IPS-20b (cell line): ENCODE measurements around the gene TACR1.

ENCODE experiments used
- H3K27ac ChIP-seq: one replicate; pipeline ENCODE4 v1.5.1; 2013; ENCODE audit warnings: low read length
- H3K27me3 ChIP-seq: 2 replicates; pipeline ENCODE4 v1.6.1; 2013; ENCODE audit warnings: mild to moderate bottlenecking, low read length, inconsistent platforms; ENCODE audit not compliant: insufficient read depth
- H3K36me3 ChIP-seq: 2 replicates; pipeline ENCODE4 v1.6.1; 2013; ENCODE audit warnings: low read depth, mild to moderate bottlenecking, inconsistent platforms, low read length, moderate library complexity; ENCODE audit not compliant: insufficient read depth
- H3K4me1 ChIP-seq: 2 replicates; pipeline ENCODE4 v1.6.1; 2013; ENCODE audit warnings: mild to moderate bottlenecking, control low read depth, inconsistent platforms, low read length, moderate library complexity; ENCODE audit not compliant: insufficient read depth
- H3K4me3 ChIP-seq: 2 replicates; pipeline ENCODE4 v1.5.1; 2013; ENCODE audit warnings: mild to moderate bottlenecking, low read length, inconsistent platforms
- H3K9ac ChIP-seq: 2 replicates; pipeline ENCODE4 v1.6.1; 2013; ENCODE audit warnings: low read depth, mild to moderate bottlenecking, inconsistent platforms, low read length, moderate library complexity
- H3K9me3 ChIP-seq: 2 replicates; pipeline ENCODE4 v1.6.1; 2013; ENCODE audit warnings: mild to moderate bottlenecking, low read depth, low read length, inconsistent platforms; ENCODE audit not compliant: insufficient read depth

The TACR1 gene

GRCh38 chr2:75041226-75041625 lies 158.1 kb downstream of the TACR1 start:
- no peak overlapping the region for H3K27ac ChIP-seq
- no peak overlapping the region for H3K4me3 ChIP-seq
- H3K27me3 ChIP-seq = no peaks in the 10 kb centered on the region
- H3K9me3 ChIP-seq = no peaks in the 10 kb centered on the region
- no peak overlapping the region for H3K9ac ChIP-seq
- no peaks in the 10 kb centered on the region for H3K36me3 ChIP-seq
- no peaks in the 10 kb centered on the region for H3K4me1 ChIP-seq

- Histone ChIP-seq H3K27me3 (no peaks in the 10 kb centered on the region), H3K27ac (no peak overlapping the region), H3K9me3 (no peaks in the 10 kb centered on the region), H3K9ac (no peak overlapping the region), H3K4me3 (no peak overlapping the region), H3K4me1 (no peaks in the 10 kb centered on the region), H3K36me3 (no peaks in the 10 kb centered on the region)
Measured at GRCh38 chr2:75035444-75036353, 163.6 kb downstream of the TACR1 start.

DNA sequence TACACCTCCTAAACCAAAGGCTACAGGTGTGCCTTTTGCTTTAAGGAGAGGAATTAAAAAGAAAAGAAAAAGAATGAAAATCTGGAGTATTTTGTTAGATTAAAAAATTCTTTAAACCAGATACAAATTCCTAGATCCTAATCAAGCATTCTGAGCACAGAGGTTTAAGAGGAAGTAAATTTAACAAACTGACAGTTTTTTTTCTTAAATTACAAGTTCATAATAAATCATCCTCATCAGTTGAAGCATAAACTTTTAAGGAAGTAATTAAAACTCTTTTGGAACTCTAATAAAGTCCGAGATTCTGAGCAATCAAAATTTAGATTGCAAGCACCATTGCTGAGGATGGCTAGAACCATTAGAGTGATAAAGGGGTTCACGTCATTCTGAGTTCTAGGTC lies 165.8 kb downstream of the TACR1 start:
- no peaks in the 10 kb centered on the region for H3K27me3 ChIP-seq
- no peaks in the 10 kb centered on the region for H3K4me1 ChIP-seq
- no peaks in the 10 kb centered on the region for H3K36me3 ChIP-seq
- H3K27ac ChIP-seq = no peak overlapping the region
- no peaks in the 10 kb centered on the region for H3K9me3 ChIP-seq
- no peak overlapping the region for H3K9ac ChIP-seq
- H3K4me3 ChIP-seq = no peak overlapping the region

DNA sequence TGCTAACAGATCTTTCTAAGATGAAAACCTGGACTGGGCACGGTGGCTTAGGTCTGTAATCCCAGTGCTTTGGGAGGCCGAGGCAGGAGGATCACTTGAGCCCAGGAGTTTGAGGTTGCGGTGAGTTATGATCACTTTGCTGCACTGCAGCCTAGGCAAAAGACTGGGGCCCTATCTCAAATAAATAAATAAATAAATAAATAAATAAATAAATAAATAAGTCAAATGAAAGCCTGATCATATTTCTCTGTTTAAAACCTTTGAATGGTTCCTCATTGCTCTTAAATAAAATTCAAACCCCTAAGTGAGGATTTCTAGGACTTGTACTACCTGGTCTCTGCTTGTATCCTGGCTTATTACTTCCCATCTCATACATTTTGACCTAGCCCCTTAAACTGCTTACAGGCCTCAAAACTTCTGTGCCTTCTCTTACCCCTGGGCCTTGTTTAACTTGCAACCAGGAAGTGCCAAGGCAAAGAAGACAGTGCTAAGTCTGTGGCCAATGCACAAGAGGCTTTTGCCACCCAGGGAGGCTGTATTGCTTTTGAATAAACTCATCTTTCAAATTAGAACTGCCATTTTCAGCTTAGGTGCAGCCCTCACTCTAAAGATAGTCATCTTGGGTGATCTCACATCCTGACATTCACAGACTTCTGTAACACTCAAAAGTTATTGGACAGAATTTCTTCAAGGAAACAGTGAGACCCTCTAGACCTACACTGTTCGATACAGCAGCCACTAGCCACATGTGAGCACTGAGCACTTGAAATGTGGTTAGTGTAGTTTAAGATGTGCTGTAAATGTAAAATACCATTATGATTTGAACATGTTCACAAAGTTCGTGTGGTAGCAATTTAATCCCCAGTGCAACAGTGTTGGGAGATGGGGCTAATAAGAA lies 167.2 kb downstream of the TACR1 start:
- no peak overlapping the region for H3K9ac ChIP-seq
- H3K27me3 ChIP-seq = no peaks in the 10 kb centered on the region
- no peaks in the 10 kb centered on the region for H3K4me1 ChIP-seq
- no peaks in the 10 kb centered on the region for H3K36me3 ChIP-seq
- H3K4me3 ChIP-seq = no peak overlapping the region
- H3K27ac ChIP-seq = no peak overlapping the region
- H3K9me3 ChIP-seq = no peaks in the 10 kb centered on the region

DNA sequence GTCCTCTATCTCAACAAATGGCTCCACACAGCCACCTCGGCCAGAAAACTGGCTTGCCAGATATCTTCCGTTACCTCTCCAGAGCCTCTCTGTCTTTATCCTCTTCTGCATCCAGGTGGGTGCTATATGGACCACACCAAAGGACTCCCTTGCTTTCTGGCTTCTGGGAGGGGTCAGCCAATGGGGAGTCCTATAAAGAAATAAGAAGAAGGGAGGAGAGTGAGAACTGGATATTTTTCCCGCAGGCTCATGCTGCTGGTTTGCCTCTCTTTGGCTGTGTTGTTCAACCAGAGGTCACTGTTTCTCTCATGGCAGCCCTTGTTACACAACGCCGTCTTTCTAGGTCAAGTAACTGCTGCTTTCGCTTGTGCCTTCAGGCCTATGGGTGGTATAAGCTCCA lies 168.1 kb downstream of the TACR1 start:
- H3K27me3 ChIP-seq = no peaks in the 10 kb centered on the region
- H3K4me1 ChIP-seq = no peaks in the 10 kb centered on the region
- no peak overlapping the region for H3K9ac ChIP-seq
- H3K9me3 ChIP-seq = no peaks in the 10 kb centered on the region
- no peak overlapping the region for H3K27ac ChIP-seq
- no peak overlapping the region for H3K4me3 ChIP-seq
- H3K36me3 ChIP-seq = no peaks in the 10 kb centered on the region

DNA sequence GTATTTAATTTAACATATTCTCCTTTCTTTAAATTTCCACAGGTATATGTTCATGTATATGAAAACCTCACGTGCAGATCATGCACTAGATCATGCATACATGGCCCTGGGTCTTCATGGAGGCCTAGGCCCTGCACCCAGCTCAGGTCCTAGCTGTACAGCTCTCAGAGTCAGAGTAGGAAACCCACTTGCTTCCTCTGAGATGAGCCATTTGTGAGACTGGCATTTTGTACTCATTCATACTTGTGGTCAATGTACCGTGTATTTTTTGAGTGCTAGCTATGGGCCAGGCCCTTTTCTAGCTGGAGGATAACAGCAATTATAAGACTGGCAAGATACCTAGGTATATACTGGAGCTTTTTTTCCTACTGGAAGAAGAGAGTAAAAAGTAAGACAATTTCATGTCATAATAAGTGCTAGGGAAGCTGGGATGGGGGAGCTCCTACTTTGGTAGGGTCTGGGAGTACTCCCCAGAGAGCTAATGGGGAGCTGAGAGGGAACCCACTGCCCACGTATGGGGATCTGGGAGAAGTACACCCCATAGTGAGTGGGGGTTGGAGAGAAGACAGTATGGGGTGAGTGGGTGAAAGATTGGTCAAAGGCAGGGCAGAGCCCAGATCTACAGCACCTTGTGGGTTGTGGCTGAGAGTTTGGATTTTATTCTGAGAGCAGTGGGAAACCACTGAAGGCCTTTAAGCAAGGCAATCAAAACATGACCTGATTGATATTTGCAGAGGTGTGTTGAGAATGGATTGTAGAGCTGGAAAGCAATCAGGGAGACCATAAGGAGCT lies 168.9 kb downstream of the TACR1 start:
- Histone ChIP-seq H3K36me3 (no peaks in the 10 kb centered on the region), H3K4me3 (no peak overlapping the region), H3K27me3 (no peaks in the 10 kb centered on the region), H3K9ac (no peak overlapping the region), H3K27ac (no peak overlapping the region), H3K9me3 (no peaks in the 10 kb centered on the region), H3K4me1 (no peaks in the 10 kb centered on the region)

DNA sequence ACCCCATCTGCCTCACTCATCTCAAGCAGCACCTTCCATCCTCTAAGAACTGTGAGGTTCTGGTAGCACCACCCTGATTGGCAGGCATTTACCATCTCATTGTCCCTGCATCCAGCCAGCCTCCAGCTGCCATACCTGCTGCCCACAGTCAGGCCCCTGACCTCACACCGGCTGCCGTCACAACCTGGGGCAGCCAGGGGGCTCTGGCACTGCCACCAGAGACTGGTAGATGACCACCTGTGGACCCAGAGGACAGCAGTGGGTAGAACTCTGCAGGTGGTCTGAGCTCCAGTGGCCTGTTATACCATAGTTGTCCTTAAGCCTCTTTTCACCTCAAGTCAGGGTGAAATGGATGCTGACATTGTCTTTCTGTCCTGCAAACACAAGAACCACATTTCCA lies 171.4 kb downstream of the TACR1 start:
- no peaks in the 10 kb centered on the region for H3K9me3 ChIP-seq
- H3K27ac ChIP-seq = no peak overlapping the region
- H3K36me3 ChIP-seq = no peaks in the 10 kb centered on the region
- H3K9ac ChIP-seq = no peak overlapping the region
- no peak overlapping the region for H3K4me3 ChIP-seq
- no peaks in the 10 kb centered on the region for H3K4me1 ChIP-seq
- H3K27me3 ChIP-seq = no peaks in the 10 kb centered on the region

DNA sequence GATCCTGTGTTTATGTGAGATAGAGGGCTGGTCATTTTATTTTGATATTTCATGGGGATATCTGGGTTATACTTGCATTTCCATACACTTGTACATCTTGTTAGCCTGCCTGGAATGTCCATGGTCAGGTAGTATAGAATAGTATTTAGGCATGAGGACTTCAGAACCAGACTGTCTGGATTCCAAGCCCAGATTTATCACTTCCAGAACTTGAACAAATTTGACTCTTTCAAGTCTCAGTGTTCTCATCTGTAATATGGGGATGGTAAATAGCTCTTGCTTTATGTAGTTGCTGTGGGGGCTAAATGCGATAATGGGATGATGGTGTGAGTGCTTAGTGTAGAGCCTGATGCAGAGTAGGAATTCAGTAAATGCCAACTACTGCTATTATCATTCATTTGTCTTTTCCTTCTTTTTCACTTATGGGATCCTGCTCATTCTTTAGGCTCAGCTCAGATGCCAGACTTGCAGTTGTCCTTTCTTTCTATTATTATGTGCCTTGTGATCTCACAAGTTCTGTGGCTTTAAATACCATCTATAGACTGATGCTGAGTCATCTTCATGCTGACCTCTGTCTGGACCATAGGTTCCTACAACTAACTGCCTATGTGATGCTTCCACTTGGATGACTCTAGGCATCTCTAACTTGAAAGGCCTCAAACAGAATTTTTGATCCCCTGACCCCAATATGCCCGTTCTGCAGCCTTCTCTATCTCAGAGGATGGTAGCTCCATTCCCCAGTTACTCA lies 173.5 kb downstream of the TACR1 start:
- 0 out of 2 replicates have a peak, but pooled peaks cover 4% of the 10 kb centered on the region for H3K4me1 ChIP-seq
- H3K36me3 ChIP-seq = no peaks in the 10 kb centered on the region
- H3K9ac ChIP-seq = no peak overlapping the region
- H3K9me3 ChIP-seq = no peaks in the 10 kb centered on the region
- H3K27me3 ChIP-seq = no peaks in the 10 kb centered on the region
- no peak overlapping the region for H3K4me3 ChIP-seq
- no peak overlapping the region for H3K27ac ChIP-seq

DNA sequence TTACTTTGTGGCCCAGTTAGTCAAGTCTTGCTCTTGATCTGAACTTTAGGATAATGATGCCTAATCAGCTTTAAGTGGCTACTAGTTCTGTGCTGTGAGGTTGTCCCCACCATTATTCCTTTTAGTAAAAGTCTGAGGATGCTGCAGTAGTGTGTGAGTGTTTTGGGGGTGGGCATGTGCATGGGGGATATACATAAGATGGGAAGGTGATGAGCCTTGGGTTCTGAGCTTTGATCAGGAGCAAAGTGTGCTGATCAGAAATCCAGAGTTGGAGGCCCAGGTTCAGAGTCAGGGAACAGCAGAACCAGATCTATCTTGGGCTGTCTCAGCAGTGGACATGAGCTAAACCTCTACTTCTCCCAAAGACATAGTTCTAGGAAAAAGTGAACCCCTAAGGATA lies 174.1 kb downstream of the TACR1 start:
- Histone ChIP-seq H3K27ac (no peak overlapping the region), H3K4me3 (no peak overlapping the region), H3K27me3 (no peaks in the 10 kb centered on the region), H3K4me1 (0 out of 2 replicates have a peak, but pooled peaks cover 4% of the 10 kb centered on the region), H3K9me3 (no peaks in the 10 kb centered on the region), H3K9ac (no peak overlapping the region), H3K36me3 (no peaks in the 10 kb centered on the region)

DNA sequence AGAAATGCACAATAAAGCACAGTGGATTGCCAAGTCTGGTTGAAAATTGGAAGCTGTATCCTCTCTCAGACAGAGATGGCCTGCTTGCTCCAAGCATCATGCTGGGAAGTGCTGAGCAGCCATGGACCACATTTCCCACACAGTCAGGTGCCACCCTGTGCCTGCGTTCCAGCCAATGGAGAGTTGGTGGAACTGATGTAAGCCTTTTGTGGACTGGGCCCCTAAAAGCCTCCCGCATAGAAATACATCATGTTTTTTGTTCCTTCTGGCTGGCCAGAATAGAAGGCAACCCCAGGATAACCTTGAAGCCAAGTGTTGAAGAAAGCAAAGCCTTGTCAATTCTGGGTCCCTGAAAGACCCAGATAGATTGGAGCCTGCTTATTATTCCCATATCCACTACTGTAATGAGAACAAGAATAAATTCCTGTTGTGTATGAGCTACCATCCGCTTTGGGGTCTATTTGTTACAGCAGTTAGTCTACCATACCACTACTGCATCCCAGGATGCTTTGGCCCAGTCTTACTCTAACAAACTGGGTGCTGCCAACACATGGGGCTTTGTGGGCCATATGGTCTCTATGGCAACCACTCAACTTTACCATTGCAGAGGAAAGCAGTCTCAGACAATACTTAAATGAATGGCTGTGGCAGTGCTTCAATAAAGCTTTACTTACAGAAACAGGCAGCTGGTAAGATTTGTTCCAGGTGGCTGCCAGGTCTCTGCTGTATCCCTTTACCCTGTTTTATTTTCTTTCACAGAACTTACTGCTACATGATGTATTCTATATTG lies 175.5 kb downstream of the TACR1 start:
- Histone ChIP-seq H3K4me1 (0 out of 2 replicates have a peak, but pooled peaks cover 4% of the 10 kb centered on the region), H3K9me3 (no peaks in the 10 kb centered on the region), H3K4me3 (no peak overlapping the region), H3K36me3 (no peaks in the 10 kb centered on the region), H3K27me3 (no peaks in the 10 kb centered on the region), H3K27ac (no peak overlapping the region), H3K9ac (no peak overlapping the region)
